Measurements from ENCODE around the gene LRP10. TPM values are rescaled to one million over a fixed set of nuclear protein-coding genes. Genes with fewer than 3 reads are reported as not detected.

Gene LRP10
- total RNA-seq, 1 experiment from 2014 or later: 35.8 TPM

DNA sequence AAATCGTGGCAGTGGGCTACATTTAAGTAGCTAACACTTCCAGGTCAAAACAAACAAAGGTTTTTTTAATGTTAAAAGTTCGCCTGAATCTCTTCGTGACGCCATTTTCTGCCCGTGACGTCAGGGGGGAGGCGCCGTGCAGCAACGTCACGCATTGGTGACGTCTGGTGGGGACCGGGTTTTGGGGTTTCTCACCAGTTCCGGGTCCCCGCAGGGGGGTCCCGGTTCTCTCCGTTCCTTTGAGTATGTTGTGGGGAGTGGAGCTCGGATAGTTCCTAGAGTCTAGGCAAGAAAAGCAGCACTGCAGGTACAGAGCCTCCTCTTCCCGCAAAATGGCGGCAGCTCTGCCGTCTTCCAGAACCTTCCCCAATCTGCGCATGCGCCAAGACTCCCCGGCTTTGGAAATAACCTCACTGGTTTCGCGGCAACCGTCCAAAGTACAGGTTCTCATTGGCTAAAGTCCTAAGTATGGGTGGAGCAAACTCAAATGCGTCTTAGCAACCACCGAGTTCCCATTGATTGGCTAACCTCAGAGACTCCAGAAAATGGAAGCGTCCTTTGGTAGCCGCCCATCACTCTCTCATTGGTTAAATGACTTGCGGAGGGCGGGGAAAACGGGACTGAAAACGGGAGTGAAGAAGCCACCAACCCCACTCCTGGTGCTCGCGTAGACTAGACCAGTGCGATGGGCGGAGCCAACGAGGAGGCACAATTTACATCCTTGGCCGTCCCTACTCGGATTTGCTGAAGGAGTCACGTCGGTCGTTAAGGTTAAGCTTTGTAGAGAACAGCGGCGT, 47.5 kb downstream of the LRP10 start, which contains the start of gene RBM23:
Gene RBM23 (minus strand): TSS at position 346 of the 797 bp plus-strand sequence.
- peak; percentile 100 for DNase-seq (ENCODE audit: low spot score)

DNA sequence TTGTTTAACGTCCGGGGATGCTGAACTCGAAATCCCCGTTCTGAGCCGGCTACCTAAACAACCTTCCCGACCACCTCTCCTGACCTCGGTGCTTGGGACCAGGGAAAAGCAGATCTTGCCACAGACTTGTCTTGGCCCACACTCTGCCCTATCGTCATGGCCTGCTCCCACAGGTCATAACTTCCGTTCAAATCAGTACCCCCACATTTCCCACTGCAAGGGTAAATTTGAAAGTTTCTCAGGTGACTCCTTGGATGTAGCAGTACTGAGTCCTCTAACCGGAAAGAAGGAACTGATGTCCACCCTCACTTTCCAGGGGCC, 48.0 kb downstream of the LRP10 start:
- DNase-seq (ENCODE audit: low spot score): no peak

DNA sequence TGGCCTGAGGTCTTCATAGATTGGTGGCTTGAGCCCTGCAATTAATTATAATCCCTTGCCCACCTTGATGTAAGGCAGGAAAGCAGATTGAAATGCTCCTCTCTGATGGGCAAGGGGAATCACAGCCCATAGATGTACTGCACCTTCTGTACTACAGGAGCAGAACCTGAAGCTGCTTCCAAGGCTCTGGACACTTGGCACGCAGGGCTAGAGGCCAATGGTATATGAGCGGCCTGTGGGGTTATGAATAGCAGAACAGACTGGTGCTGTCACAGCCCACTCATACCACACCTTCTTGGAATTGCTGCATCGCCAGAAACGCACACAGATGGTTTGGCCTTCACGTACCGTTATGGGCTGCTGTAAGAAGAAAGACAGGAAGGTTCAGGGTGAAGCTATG, 49.2 kb downstream of the LRP10 start:
- DNase-seq (ENCODE audit: low spot score): no peak

DNA sequence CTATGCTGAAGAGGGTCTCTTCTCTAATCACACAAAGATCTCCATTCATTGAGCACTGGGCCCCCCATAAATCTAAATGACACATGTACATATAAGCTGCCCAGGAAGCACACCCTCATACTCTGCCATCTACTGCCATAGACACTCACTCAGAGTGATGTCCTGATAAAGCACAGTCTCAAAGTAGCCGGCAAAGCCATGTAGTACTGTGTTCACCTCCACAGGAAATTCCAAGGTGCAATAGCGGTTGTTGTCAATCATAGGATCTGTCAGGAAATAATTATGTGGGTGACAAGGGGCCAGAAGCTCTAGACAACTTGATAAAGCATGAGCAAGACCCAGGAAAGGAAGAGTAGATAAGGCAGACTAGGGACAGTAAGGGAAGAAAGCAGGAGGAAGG, 50.8 kb downstream of the LRP10 start:
- no peak for DNase-seq (ENCODE audit: low spot score)

GRCh38 chr14:22923746-22924145, 52.2 kb downstream of the LRP10 start:
- DNase-seq (ENCODE audit: low spot score): no peak

DNA sequence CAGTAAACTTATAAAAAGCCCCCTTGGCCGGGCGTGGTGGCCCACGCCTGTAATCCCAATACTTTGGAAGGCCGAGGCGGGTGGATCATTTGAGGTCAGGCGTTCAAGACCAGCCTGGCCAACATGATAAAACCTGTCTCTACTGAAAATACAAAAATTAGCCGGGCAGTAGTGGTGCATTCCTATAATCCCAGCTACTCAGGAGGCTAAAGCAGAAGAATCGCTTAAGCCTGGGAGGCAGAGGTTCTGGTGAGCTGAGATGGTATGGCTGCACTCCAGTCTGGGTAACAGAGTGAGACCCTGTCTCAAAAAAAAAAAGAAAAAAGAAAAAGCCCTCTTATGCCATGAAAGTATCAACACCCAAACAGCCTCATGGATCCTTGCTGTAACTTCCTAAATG, 54.0 kb downstream of the LRP10 start:
- DNase-seq (ENCODE audit: low spot score): no peak

GRCh38 chr14:22926316-22926715, 54.8 kb downstream of the LRP10 start:
- DNase-seq (ENCODE audit: low spot score): no peak

- no peak for DNase-seq (ENCODE audit: low spot score)
Observed at GRCh38 chr14:22928237-22929103, 56.9 kb downstream of the LRP10 start.

- DNase-seq (ENCODE audit: low spot score): peak; percentile 100
Observed at GRCh38 chr14:22929104-22929960, 57.8 kb downstream of the LRP10 start, which contains the start of gene PRMT5. Gene PRMT5 (minus strand): TSS chr14:22929376. CDS start chr14:22929361, 15 bp downstream.

GRCh38 chr14:22929961-22930364, 58.4 kb downstream of the LRP10 start:
- no peak for DNase-seq (ENCODE audit: low spot score)

Other genes starting within 250 kb of the LRP10 start
- not detected in 2 replicates for gene OR6J1, start 227.4 kb upstream of the LRP10 start, total RNA-seq (2014; rRNA removed; shearing (Covaris generic))
- gene OXA1L, start 105.1 kb upstream of the LRP10 start, total RNA-seq (2014; rRNA removed; shearing (Covaris generic)): 106 and 132 TPM in 2 replicates
- gene SLC7A7, start 56.3 kb upstream of the LRP10 start, total RNA-seq (2014; rRNA removed; shearing (Covaris generic)): 13.6 and 13.9 TPM in 2 replicates
- gene MRPL52, start 41.9 kb upstream of the LRP10 start, total RNA-seq (2014; rRNA removed; shearing (Covaris generic)): 130 and 189 TPM in 2 replicates
- gene MMP14, start 35.2 kb upstream of the LRP10 start, total RNA-seq (2014; rRNA removed; shearing (Covaris generic)): 268 and 298 TPM in 2 replicates
- 0.27 TPM in 1 of 2 replicates, not detected in the other for gene REM2, start 11.5 kb downstream of the LRP10 start, total RNA-seq (2014; rRNA removed; shearing (Covaris generic))
- gene RBM23, start 47.4 kb downstream of the LRP10 start, total RNA-seq (2014; rRNA removed; shearing (Covaris generic)): 98.4 and 119 TPM in 2 replicates
- gene PRMT5, start 57.6 kb downstream of the LRP10 start, total RNA-seq (2014; rRNA removed; shearing (Covaris generic)): 60.1 and 76.9 TPM in 2 replicates
- 70.7 and 104 TPM in 2 replicates for gene HAUS4, start 85.3 kb downstream of the LRP10 start, total RNA-seq (2014; rRNA removed; shearing (Covaris generic))
- 24.7 and 25.9 TPM in 2 replicates for gene AJUBA, start 110.8 kb downstream of the LRP10 start, total RNA-seq (2014; rRNA removed; shearing (Covaris generic))
- 6.9 and 15.1 TPM in 2 replicates for gene C14orf93, start 138.4 kb downstream of the LRP10 start, total RNA-seq (2014; rRNA removed; shearing (Covaris generic))
- gene PSMB5, start 163.2 kb downstream of the LRP10 start, total RNA-seq (2014; rRNA removed; shearing (Covaris generic)): 444 and 478 TPM in 2 replicates
- not detected in 2 replicates for gene PSMB11, start 170.5 kb downstream of the LRP10 start, total RNA-seq (2014; rRNA removed; shearing (Covaris generic))
- 2.9 and 3.3 TPM in 2 replicates for gene CDH24, start 185.8 kb downstream of the LRP10 start, total RNA-seq (2014; rRNA removed; shearing (Covaris generic))
- gene ACIN1, start 223.4 kb downstream of the LRP10 start, total RNA-seq (2014; rRNA removed; shearing (Covaris generic)): 37.3 and 43.9 TPM in 2 replicates
- 71.4 and 93.4 TPM in 2 replicates for gene C14orf119, start 223.8 kb downstream of the LRP10 start, total RNA-seq (2014; rRNA removed; shearing (Covaris generic))
- gene CIROP, start 233.2 kb downstream of the LRP10 start, total RNA-seq (2014; rRNA removed; shearing (Covaris generic)): not detected in 2 replicates
- not detected in 2 replicates for gene CEBPE, start 247.5 kb downstream of the LRP10 start, total RNA-seq (2014; rRNA removed; shearing (Covaris generic))

Measured in H4 (cell line).